ENCODE results near the gene IRF2BPL.
A peak's percentile ranks its signal among the peaks of the same experiment; 100 is the strongest.
"Not testable (repeated sequence)": the region's sequence is repeated elsewhere in the genome, so short reads cannot be mapped to it uniquely, and the experiment has no call there.

The IRF2BPL gene

DNA sequence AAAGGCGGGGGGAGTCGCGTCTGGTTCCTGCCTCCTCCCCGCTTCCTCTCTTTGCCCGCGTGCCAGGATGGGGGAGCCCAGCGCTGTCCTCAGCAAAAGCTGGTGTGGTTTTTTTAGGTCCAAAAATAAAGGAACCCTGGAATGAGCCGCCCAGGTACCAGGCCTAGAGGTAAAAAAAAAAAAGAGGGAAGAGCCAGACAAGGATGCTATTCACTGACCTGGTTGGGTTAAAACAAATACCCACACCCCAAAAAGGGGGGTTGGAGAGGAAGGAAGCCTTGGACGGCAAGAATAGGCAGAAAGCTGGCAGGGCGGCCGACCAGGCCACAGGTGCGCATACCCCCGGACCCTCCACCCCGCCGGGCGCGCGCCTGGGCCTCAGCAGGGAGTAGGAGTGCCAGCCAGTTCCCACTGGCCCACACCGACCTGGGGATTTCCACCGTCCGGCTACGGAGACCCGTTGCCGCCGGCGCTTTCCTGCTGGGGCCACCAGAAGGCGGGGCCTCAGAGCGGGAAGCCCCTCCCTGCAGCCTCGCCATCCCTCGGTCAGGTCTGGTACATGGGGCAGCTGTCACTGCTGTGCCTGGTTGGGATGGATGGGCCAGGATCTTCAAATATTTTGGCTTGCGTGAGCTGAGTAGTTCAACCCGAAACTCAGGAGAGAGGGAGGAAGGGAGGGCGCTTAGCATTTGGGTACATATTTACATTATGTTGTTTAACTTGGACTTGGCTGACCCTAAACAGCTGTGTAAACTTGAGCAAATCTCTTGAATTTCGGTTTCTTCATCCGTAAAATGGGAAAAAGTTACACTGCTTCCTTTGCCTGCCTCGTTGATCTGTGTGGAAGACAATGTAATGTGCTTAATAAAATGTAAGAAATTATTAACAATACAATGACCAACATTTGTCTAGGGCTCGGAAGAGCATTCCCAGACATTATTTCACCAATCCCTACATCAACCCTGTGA lies 5.4 kb upstream of the IRF2BPL start:
- DNase-seq = peak; percentile 94

DNA sequence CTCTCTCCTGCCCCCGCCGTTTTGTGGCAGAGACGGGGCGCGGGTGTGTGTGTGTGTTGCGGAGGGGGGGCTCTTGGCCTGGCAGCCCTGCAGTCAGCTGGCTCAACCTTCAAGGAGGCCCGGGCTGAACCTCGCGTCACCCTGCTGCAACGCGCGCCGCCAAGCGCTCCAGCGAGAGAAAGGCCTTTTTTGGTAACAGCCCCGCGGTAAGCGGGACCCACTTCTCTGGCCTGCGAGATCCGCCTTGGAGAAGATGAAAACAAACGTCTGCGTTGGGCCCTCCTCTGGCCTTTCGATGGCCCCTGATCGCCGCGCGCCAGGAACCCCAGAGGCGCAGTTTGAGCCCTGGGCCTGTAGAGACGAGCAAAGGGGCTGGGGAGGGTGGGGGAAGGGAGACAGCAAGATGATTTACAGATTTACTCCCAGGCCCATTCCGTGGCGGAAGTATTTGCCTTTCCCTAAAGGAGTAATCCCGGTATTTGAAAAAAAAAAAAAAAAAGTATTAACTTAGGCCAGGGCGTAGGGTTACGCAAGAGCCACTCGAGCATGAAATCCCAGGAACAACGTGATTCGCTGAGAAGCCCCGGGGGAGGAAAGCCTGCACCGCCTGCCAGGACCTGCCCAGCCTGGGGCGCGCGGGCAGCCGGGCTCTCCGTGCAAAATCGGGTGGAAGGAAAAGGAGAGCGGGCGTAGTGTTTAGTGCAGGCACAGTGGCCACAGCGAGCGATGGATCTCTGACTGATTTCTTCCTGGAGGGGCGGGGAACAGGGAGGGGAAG lies 4.5 kb upstream of the IRF2BPL start:
- DNase-seq = peak; percentile 91

DNA sequence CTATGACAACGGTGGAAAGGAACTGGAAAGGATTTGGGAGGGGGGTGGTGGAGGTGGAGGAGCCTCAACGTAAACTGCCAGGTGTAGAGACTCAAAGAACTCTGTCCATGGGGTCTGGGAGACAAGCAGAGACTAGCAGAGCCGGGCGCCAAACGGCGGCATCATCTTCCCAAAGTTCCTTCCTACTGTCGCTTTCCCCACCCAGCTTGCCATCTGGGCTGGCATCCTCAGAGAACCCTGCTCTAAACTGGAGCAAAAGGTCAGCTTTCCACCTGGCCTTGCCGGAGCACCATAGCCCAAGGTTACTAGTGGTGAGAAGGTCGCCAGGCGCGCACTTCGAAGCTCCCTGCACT lies 4.0 kb upstream of the IRF2BPL start:
- no peak for DNase-seq

DNA sequence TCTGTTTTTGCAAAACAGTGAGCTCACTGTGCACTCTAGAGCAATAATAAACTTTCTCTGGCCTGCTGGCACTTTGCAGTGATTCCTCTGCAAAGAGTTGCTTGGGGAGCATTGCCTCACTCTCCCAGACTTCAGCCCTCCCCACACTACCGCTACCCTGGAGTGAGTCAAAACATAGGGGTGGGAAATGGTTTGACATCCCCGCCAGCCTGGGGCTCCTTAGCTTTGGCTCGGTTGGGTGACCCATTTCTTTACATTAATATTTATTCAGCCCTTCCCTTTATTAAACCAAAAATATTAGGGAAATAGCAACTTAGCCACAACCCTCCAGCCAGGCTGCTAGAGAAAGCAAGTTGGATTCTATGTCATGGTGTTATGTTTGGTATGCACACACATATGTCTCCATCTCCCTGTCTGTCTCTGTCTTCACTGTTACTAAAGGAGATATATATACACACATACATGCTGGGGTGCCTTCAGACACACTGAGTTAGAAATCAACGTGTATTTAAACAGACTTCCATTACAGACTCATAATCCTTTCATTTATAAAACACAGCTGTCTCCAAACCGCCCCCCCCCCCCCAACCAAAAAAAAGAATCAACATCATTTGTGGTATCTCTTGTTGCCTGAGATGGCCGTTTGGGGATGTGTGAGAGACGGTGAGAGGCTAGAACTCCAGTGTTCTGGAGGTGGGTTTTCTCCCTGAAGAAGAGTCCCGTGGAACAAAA lies 3.4 kb upstream of the IRF2BPL start:
- no peak for DNase-seq

DNA sequence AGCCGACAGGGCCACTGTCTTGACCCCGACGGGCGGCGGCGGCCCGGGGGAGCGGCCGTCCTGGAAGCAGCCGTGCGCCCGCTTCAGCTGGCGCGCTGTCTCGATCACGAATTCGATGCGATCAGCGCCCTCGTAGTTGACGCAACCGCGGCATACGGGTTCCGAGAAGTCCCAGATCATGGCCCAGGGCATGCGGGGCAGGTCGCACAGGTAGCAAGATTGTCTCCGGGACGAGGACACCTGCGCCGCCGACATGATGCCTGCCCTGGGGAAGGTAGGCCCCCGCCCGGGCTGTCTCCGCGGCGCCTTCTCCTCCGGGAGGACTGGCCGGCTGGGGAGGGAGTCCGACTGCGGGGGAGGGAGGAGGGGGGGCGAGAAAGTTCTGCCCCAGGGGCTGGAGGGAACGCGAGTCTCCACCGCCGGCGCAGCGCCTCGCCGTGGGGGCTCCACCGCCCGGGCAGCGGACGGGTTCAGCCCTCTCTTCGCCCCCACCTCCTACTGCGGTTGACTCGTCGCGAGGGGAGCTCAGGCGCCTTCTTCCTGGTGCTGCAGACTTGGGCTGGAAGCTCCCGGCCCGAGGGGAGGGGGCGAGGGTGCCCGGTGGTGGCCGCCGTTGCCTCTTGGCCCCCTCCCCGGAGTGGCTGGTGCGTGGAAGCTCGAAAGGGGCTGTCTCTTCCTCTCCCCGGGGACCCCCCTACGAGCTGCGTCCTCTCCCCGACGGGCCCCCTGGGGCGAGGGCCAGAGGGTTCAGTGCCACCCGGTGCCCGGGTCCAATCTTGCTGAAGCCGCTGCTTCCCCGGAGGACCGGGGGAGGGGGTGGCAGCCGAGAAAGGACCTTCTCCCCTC lies 747 bp downstream of the IRF2BPL start:
- peak; percentile 87 for DNase-seq

DNA sequence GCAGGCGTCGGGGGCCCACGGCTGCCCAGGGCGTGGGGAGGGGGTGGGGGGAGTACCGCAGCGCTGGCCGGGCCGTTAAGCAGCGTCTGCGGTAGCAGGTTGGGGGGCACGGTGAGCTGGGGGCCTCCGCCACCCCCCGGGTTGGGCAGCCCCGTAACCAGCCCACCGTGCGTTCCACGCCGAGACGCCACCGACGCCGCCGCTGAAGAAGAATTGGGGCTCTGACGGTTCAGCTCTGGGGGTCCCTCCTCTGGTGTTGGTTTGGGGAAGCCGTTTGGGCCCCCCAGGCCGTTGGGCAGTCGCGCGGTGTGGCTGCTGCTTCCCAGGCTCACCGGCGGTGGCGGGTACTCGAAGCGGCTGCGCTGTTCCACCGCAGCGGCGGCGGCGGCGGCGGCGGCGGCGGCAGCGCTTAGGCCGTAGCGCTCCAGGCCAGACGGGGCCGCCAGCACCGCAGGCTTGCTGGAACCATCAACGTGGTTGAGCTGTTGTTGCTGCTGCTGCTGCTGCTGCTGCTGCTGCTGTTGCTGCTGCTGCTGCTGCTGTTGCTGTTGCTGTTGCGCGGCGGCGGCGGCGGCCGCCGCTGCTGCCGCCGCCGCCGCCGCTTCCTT lies 1.5 kb downstream of the IRF2BPL start:
- DNase-seq = peak; percentile 85

DNA sequence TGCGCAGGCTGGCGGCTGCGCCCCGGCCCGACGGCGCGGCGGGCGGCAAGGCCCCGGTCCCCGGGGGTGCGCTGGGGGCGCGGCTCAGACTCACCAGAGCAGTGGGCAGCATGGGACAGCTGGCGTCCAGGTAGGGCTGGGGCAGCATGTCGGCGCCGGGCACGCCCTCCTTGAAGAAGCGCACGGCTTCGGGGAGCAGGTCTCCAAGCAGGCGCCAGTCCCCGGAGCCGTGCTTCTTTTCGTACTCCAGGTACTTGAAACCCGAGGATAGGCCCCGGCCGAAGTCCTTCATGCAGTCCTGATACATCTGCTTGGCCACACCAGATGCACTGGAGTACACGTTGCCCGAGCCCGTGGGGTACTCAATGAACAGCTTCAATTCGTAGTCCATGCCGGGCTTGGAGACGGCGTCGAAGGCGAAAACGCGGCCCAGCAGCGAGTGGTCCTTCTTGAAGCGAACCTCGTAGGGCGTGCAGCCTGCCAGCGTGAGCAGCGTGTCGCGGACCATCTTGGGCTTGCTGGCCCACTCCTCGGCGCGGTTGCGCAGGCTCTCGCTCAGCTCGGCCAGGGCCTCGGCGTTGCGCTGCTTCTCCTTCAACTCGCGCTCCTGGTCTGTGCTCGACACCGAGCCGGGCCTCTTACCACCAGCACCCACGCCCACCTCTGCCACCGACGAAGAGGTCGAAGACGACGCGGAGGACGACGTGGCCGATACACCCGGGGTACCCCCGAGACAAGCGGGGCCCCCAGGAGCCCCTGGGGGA lies 2.2 kb downstream of the IRF2BPL start:
- peak; percentile 68 for DNase-seq

DNA sequence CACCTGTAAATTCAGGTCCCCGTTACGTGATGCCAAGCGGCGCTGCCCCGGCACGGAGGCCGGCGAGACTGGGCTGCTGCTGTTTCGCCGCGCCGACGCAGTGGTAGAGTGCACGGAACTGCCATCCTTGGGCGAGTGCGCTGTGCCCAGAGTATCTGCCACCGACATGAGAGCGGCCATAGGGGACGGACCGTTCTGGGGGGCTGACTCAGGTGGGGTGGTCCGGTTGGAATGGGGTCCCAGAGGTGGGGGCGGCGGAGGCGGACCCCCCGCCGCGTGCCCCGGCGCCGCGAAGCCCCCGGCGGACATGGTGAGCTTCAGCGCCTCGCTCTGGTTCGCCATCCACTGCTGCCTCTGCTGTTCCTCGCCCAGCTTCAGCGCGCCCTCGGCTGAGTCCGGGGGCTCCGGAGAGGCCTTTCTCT lies 2.8 kb downstream of the IRF2BPL start:
- DNase-seq = no peak

DNA sequence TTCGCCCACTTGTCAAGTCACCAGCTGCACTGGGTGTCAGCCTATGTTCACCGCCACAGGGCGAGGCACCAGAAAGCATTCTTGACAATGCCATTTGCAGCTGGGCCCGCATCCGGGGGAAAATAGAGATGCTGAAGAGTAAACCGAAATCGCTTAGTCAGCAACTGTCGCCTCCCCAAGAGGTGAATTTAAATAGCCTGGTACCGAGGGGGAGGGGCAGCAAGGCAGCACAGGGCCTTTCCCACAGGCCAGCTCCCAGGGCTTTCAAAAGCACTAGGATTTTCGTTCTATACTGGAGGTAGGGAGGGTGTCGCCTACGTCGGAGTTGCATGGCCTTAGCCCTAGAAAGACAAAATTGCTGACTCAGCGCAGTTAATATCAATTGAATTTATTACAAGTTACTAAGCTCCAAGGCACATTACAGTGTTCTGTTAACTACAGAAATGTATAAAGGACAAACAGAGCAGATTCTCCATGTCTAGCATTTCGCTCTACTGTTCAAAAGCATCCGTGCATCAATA lies 4.3 kb downstream of the IRF2BPL start:
- peak; percentile 88 for DNase-seq

DNA sequence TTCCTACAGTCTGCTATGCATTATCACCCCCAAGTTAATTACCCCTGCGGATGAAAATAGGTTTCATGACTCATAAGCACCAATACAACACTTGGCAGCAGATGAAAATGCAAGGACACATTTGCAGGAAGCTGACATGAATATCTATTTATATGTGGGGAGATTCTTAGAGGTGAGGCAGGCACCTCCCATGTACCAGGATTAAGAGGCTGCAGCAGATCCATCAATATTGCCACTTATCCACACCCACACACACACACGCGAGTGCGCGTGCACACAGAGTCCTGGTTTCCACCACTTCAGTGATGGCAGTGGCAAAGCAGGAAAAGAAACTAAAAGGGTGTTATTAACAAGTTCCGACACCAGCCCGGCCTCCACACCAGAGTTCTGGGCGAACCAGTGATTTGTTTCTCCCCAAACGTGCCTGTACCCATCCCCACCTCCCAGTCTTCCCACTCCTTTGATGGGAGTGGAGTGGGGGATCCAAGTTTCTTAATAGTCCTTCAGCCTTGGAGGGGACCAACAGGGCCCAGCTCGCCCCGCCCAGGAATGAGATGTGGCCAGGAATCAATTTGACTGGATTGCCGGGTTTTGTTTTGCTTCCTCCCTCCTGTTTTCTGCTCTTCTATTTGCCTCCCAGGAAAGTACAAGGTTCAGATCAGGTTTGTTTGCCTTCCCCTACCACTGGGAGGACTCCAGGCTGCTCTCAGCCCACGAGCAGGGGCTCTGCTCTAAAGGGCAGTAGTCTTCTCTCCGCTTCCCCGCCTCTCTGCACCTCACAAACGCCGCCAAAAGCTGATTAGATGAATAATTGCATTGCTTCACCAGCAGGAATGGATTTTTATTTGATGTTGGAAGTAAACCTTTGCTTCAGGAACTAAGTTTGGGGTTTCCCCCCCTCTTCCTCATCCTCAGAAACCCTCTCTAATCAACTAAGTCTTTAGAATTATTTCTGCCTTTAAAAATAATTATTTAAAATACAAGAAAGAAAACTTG lies 5.2 kb downstream of the IRF2BPL start:
- peak; percentile 76 for DNase-seq

DNA sequence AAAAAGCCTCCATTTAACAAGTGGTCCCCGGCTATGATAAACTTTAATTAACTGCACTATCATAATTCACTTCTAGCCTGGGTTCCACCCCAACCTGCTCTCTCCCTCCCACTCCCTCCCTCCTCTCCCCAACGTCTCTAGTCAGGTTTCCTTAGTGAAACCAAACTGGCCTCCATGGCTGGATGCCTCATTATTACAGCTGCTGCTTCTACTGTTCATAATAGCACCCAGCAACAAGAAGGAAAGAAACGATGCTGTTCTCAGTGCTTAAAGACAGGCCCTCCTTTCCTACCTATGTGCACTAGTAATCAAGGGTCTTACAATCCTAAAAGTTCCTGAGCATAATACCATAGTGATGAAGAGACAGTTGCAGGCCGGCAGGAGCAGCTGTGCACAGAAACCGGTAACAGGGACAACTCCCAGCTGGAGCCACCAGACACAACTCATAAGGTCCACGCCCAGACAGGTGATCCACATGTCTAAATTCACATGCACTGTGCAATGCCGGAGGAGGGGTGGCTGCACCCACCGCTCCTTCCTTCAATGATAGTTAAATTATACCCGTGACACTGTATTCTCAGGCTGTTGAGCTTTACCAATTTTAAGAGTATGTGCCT lies 6.2 kb downstream of the IRF2BPL start:
- DNase-seq = no peak

DNA sequence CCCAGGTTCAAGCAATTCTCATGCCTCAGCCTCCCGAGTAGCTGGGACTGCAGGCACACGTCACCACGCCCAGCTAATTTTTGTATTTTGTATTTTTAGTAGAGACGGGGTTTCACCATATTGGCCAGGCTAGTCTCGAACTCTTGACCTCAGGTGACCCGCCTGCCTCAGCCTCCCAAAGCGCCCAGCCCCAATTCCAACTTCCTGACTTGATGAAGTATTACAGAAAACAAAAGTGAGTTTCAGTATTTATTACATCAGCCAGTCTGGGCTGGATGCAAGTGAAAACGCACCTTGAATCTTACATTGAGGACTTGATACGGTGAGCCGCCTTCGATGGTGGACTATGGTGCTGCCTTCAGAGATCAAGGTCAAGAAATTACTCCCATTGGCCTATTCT lies 7.1 kb downstream of the IRF2BPL start:
- DNase-seq = not testable (repeated sequence)

DNA sequence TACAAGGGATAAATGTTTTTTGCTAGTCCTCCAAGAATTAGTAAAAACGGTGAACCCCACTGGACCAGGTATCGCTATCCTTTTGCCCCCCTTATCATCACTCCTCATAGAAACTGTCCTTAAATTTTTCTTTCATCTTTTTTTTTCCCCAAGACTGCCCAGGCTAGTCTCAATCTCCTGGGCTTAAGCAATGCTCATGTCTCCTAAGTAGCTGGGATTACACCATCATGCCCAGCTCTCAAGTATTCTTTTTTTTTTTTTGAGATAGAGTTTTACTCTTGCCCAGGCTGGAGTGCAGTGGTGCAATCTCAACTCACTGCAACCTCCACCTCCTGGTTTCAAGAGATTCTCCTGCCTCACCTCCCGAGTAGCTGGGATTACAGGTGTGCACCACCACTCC lies 9.7 kb downstream of the IRF2BPL start:
- DNase-seq = no peak

DNA sequence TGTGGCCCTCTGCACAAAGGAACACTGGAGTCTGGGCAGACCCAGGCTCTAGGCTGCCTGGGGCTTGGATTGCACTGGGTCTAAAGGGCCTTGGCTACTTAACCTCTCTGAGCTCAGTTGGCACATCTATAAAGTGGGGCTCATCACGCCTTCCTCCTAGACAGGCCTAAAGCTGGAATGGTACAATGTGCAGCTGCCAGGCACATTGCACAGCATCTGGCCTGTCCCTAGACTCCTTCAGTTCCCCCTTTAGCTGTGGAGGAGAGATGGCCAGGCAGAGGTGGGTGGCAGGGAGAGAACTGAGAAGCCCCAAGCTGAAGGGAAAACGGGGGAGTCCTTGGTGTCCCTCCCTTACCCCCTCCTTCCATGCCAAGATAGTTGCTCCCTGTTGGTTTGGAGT lies 10.8 kb downstream of the IRF2BPL start:
- no peak for DNase-seq

DNA sequence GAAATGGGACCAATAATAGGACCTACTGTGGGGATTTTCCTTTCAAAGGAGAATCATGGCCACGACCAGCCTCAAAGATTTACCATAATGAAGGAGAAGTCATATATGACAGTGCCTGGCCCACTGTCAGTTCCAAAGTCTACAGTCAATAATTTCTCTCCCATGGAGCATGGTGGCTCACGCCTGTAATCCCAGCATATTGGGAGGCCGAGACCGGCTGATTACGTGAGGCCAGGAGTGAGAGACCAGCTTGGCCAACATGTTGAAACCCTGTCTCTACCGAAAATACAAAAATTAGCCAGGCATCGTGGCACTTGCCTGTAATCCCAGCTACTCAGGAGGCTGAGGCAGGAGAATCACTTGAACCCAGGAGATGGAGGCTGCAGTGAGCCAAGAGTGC lies 13.8 kb downstream of the IRF2BPL start:
- DNase-seq = no peak

DNA sequence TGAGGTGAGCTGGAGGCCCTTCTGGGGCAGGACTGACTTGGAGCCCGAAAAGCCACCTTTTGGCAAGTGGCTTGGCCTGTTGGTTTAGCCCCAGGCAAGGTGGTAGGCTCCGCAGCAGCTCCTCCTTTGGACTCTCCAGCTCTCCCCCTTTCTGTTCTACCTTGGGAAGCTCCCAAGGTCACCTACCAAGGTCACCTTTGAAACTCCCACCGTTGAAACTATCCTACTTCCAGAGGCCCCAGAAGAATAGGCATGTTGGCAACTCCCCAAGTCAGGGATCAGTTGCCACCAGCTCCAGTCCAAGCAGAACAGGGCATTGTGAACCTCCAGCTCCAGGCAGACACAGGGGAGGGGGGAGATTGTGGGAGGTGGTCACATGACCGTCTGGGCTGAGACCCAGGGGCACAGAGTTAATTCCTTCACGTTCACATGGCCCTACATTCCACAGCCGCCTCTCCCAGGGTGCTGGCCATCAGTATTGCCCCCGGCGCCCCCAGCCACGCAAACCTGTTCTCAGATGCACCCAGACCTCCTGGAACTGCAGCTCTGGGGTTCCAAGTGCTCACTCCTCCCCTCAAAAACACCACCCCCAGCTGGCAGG lies 14.4 kb downstream of the IRF2BPL start:
- DNase-seq = no peak

DNA sequence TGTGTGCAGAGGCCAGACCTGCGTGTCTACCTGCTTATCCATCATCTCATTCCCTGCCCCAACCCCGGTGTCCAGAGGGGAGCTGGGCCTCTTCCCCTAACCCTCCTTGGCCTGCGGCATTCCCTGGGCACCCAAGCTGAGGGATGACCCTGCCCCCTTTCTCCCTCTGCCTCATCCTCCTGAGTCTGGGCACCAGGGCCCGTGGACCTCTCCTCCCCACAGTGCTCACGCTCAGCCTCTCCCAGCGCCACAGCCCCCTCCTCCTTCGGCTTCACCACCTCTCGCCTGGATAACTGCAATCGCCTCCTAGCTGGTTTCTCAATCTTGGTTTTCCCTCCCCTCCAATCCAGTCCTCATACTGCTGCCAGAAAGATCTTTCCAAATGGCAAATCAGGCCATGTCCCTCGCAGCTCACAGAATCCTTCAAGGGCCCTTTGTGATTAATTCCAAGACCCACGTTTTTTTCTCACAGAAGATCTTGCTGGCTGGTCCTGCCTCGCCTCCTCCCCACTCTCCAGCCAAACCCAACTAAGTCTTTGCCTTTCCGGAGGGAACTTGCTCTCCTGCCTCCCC lies 16.2 kb downstream of the IRF2BPL start:
- no peak for DNase-seq

DNA sequence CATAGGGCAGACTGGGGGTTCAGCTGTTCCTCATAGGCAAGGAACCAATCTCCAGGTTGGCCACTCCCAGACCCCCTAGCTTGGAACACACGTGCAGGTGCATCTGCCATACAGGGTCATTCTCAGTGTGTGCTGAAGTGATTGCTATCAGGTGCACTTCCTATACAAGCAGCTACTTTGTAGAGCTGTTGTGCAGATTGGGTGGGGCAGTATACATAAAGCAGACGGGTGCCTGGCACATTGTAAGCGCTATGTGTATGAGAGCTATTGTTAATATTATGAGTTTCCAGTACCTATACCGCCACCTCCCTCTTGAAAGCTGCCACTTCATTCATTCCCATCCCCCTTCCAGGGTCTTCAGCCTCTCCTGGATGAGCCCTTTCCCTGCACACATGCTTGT lies 17.3 kb downstream of the IRF2BPL start:
- no peak for DNase-seq
